Measurements from ENCODE around the gene PTPN6.

PTPN6 gene

GRCh38 chr12:6936194-6936635 lies 14.9 kb upstream of the PTPN6 start:
- Histone ChIP-seq H3K36me3 (ENCODE audit: control insufficient read depth, low read length) (peaks cover 2% of the 10 kb centered on the region), H3K27me3 (ENCODE audit: control insufficient read depth, low read length) (no peaks in the 10 kb centered on the region), H3K9me2 (replicated peaks; ENCODE audit: control insufficient read depth, low read length) (no peaks in the 10 kb centered on the region), H3K9me3 (ENCODE audit: control insufficient read depth, insufficient read depth, low read length) (no peaks in the 10 kb centered on the region), H3K27ac (ENCODE audit: low read depth, low read length) (no peak overlapping the region), H3F3A (ENCODE audit: control insufficient read depth, insufficient read depth) (peaks cover 5% of the 10 kb centered on the region; the same call in 1 of the 2 replicates), H3K79me2 (ENCODE audit: control insufficient read depth, low read length) (peaks cover 14% of the 10 kb centered on the region), H3K4me2 (ENCODE audit: low read length) (peak overlapping the region; percentile 96), H3K4me1 (ENCODE audit: control insufficient read depth, low read length) (peaks cover 18% of the 10 kb centered on the region), H3K4me3 (ENCODE audit: low read length) (peak overlapping the region; percentile 88), H4K20me1 (ENCODE audit: control insufficient read depth, insufficient read depth, low read depth, low read length) (no peaks in the 10 kb centered on the region)
- no peak for TF ChIP-seq EZH2phosphoT487 (IDR thresholded peaks at IDR 0.05; ENCODE audit: borderline replicate concordance, low read length)
- TF ChIP-seq CTCF (IDR thresholded peaks at IDR 0.05; ENCODE audit: low read depth, low read length, poor library complexity, severe bottlenecking) = no peak

GRCh38 chr12:6936636-6937480 lies 14.3 kb upstream of the PTPN6 start:
- Histone ChIP-seq H3K9me3 (ENCODE audit: control insufficient read depth, insufficient read depth, low read length) (no peaks in the 10 kb centered on the region), H3K79me2 (ENCODE audit: control insufficient read depth, low read length) (peaks cover 14% of the 10 kb centered on the region), H4K20me1 (ENCODE audit: control insufficient read depth, insufficient read depth, low read depth, low read length) (no peaks in the 10 kb centered on the region), H3K4me3 (ENCODE audit: low read length) (peak overlapping the region; percentile 88), H3K9me2 (replicated peaks; ENCODE audit: control insufficient read depth, low read length) (no peaks in the 10 kb centered on the region), H3F3A (ENCODE audit: control insufficient read depth, insufficient read depth) (peaks cover 5% of the 10 kb centered on the region; the same call in 1 of the 2 replicates), H3K36me3 (ENCODE audit: control insufficient read depth, low read length) (peaks cover 2% of the 10 kb centered on the region), H3K27me3 (ENCODE audit: control insufficient read depth, low read length) (no peaks in the 10 kb centered on the region), H3K4me2 (ENCODE audit: low read length) (peak overlapping the region; percentile 96), H3K4me1 (ENCODE audit: control insufficient read depth, low read length) (peaks cover 18% of the 10 kb centered on the region), H3K27ac (ENCODE audit: low read depth, low read length) (peak overlapping the region; percentile 85)
- peak; percentile 54 for TF ChIP-seq CTCF (IDR thresholded peaks at IDR 0.05; ENCODE audit: low read depth, low read length, poor library complexity, severe bottlenecking)
- no peak for TF ChIP-seq EZH2phosphoT487 (IDR thresholded peaks at IDR 0.05; ENCODE audit: borderline replicate concordance, low read length)

- Histone ChIP-seq H3K27ac (ENCODE audit: low read depth, low read length) (peak overlapping the region; percentile 85), H3K4me2 (ENCODE audit: low read length) (peak overlapping the region; percentile 96), H3K9me3 (ENCODE audit: control insufficient read depth, insufficient read depth, low read length) (no peaks in the 10 kb centered on the region), H3K4me1 (ENCODE audit: control insufficient read depth, low read length) (peaks cover 18% of the 10 kb centered on the region), H4K20me1 (ENCODE audit: control insufficient read depth, insufficient read depth, low read depth, low read length) (no peaks in the 10 kb centered on the region), H3K36me3 (ENCODE audit: control insufficient read depth, low read length) (peaks cover 2% of the 10 kb centered on the region), H3K79me2 (ENCODE audit: control insufficient read depth, low read length) (peaks cover 14% of the 10 kb centered on the region), H3K27me3 (ENCODE audit: control insufficient read depth, low read length) (no peaks in the 10 kb centered on the region), H3K9me2 (replicated peaks; ENCODE audit: control insufficient read depth, low read length) (no peaks in the 10 kb centered on the region), H3F3A (ENCODE audit: control insufficient read depth, insufficient read depth) (peaks cover 1% of the 10 kb centered on the region; the same call in 1 of the 2 replicates), H3K4me3 (ENCODE audit: low read length) (peak overlapping the region; percentile 88)
- TF ChIP-seq EZH2phosphoT487 (IDR thresholded peaks at IDR 0.05; ENCODE audit: borderline replicate concordance, low read length) (no peak), CTCF (IDR thresholded peaks at IDR 0.05; ENCODE audit: low read depth, low read length, poor library complexity, severe bottlenecking) (peak; percentile 95)
Observed at GRCh38 chr12:6937481-6938352, 13.4 kb upstream of the PTPN6 start.

Data from DOHH2 (cell line).